EH (cell line): ENCODE results near the gene TMPRSS6.

Experiments used
- DNase-seq: peaks from one replicate; pipeline ENCODE4 v3.0.0-alpha.2; 2015; ENCODE audit warnings: low read depth

TMPRSS6 gene

GRCh38 chr22:37065961-37066360 is 43.6 kb downstream of the TMPRSS6 start:
- DNase-seq, result no peak

DNA sequence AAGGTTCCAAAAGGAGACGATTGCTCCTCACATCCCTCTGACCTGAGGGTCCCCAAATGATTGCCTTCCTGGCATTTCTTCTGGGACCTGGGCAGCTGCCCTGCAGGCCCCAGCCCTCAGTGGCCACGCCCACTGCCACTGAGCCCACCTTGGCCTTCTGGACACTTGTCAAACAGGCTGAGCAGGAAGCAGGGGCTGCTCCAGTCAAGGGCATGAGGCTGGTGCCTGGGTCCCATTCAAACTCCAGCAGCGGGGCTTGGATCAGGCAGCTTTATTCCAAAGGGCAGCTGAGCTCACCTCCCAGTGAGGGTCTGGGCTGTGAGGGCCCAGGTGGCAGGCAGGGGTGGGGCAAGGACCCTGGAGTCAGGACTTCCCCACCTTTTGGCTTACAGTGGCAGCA is 44.3 kb downstream of the TMPRSS6 start:
- DNase-seq, result no peak

- no peak for DNase-seq
Measured at GRCh38 chr22:37064553-37064952, 45.0 kb downstream of the TMPRSS6 start.

DNA sequence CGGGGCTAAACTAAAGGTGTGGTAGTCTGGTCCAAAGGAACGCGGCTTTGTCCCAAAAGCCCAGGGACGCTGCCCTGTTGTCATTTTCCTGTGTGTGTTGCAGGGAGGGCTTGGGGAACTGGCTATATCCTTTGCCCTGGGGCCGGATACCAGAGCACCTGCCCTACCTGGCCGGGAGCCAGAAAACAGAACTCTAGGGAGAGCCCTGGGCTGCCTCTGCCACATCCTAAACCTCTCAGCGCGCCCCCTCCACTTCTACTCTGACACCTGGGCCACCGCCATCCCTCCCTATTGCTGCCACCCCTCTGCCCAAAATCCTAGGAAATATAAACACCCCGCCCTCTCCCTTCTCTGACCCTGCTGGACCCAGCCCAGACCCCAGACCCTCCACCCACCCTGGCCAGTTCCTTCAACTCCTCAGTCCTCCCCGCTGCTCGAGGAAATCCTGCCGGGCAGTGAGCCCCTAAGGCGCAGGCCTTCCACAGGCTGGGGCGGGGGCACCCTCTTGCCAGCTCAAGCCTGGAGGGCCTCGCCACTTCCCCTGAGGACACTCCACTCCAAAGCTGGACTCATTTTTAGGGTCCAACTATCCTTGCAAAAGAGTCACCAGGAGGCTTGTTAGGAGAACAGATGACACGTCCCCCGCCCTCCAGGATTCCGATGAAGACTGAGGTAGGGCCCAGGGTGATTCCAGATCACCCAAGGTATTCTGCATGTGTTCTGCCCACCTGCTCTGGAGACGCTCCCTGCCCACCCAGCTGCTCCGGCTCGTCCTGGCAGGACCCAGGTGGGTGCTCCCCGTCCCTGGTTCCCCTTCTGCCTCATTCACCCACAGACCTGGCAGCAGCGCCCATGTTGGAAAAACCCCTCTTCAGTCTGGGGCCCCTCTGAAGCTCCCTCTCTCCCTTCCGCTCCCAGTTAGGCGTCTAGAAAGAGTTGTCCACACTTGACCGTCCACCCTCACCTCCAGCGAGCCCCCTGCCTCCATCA is 45.8 kb downstream of the TMPRSS6 start:
- no peak for DNase-seq

DNA sequence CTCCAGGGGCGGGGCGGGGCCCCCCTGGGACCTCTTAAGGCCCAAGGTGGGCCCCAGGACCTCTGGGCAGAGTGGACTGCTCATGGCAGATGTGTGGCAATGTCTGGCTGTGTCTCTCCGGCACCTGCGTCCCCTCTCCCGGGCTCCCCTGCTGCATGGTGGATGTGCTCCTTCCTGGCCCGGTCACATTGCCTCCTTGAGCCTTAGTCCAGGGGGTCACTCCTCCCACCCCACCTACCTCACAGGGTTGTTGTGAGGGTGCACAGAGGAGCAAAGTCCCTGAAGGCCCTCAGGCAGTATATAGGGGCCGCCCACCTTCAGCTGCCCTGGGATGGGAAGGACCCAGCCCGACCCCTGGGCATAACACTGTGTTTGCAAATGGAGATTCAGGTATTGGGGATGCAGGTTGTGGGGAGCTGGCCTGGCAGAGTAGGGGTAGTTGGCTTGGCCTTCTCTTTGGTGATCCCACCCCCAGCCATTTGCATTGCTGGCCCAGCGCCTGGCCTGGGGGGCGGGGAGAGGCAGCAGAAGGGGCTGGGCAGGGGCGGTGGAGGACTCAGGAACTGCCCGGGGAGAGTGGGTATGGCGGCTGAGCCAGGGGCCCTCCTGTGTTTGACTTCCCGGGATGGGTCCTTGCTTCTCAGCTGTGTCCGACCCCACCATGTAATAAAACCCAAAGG is 46.7 kb downstream of the TMPRSS6 start:
- no peak for DNase-seq

DNA sequence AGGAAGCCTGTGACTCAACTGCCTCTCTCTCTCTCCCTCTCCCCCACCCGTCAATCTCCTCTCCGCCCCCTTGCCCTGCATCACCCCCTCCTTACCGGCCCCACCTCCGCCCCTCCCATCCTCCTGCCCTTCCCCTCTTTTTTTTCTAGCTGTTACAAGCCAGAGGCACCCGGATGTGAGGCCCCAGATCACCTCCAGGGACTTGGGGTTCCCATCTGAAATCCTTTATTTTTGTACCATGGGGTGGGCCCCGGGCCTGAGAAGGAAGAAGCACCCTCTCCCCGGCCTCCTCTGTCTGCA is 47.2 kb downstream of the TMPRSS6 start:
- DNase-seq, result no peak

DNA sequence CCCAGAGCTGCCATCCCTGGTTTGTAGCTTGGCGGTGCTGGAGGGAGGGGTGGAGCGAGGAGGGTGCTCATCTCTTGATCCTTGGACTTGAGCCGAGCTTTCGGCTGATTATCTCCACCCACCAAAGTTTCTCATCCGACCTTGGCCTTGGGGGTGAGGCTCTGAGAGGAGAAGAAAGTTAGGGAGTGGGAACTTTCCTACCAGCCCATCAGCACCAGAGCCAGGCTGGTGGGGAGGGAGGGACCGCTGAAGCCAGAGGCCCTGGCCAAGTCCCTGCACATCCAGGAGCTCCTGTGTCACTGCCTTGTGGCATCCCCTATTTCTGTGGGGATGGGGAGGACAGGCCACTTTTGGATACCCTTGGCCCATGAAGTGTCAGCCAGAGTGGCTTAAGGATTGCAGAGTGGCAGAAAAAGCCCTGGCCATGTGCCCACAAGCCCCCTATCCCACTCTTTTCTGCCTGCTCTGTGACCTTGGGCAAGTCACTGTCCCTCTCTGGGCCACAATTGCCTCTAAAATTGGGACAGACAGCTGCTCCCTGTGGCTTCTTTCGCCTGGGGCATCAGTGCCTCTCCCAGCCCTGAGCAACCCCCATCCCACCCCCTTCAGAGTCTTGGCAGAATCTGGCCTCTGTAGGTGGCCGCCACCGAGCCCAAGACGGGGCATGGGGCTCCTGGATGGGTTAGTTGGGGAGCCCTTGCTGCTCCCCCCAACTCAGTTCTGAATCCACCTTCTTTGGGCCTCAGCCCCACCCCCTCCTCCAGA is 47.7 kb downstream of the TMPRSS6 start:
- DNase-seq, result no peak

GRCh38 chr22:37060801-37061610 is 48.5 kb downstream of the TMPRSS6 start:
- no peak for DNase-seq

DNA sequence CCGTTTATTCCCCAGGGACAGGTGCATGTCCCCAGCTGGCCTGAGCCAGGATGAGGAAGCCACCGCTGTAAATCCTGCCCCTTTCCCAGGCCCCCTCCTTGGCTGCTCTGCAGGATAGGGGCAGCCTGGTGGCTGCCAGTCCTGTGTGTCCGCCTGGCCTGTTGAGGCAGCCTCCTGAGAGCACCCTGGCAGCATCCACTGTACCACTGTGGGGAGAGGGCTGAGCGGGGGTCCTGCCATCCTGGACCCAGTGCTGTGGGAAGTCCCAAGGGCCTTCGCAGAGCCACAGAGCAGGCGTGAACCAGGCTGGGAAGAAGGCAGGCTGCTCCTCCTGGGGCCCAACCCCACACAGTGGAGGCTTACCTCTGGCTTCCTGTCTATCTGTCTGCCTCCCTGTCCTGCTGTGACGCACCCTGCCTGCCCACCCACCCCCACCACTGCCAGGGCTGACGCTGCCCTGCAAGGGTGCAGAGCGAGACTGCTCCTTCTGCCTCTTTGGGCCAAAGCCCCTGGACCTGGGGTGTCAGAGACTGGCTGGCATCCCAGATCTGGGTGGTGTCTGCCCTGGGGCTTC is 49.5 kb downstream of the TMPRSS6 start:
- DNase-seq, result no peak

DNA sequence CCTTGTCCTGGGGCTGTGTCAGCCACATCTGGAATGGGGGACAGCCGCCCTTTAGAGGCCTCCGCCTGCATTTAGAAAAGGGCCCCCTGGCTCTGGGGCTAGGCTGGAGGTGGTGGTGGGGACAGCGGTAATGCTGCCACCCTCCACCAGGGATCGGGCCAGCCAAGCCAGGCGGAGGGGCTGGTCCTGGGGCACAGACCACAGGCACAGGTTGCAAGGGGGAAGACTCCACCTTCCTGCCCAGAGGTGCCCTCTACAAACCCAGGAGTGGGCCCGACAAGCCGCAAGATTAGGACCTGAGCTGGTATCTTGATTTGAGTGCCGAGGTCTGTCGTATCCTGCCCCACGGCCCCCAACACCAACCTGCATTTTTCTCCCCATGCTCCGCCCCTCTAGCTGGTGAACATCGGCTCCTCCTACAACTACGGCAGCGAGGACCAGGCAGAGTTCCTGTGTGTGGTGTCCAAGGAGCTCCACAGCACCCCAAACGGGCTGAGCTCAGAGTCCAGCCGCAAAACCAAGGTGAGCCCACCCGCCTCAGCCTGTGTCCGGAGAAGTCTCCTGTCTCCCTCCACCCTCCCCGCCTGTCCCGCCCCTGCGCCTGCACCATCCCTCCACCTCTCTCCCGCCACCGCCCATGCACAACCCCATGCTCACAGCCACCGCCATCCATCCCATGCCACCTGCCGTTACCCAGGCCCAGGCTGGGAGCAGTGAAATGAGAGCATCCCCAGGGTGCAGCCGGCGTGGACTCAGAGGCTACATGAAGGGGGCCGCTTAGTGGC is 50.4 kb downstream of the TMPRSS6 start:
- no peak for DNase-seq

DNA sequence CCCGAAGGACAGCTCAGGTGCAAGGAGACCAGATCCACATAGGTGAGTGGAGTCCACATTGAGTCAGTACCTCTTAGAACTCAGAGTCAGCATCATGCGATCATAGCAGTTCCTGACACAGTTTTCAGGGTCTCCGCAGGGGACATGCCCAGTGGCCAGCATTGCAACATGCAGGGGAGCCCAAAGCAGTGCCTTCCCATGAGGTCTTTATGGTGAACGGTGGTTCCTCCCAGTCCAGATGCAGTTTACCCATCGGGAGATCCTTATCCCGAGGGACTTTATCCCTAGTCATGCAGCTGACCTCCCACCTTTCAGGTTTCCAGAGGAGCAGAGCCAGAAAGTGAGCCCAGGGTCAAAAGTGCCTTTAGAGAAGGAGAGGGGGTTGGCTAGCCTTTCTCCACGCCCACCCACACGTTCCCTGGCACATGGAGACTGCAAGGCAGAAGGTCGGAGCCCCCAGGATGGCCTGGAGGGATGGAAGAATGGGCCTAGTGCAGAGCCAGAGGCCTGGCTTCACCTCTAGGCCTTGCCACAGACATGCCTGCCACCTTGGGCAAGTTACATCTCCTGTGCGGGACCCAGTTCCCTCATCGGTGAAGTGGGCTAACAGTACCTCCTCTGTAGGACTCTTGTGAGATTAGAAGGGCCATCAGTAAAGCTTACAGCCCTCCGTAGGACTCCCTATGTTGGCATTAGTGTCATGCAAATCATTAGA is 51.6 kb downstream of the TMPRSS6 start:
- DNase-seq, result no peak

DNA sequence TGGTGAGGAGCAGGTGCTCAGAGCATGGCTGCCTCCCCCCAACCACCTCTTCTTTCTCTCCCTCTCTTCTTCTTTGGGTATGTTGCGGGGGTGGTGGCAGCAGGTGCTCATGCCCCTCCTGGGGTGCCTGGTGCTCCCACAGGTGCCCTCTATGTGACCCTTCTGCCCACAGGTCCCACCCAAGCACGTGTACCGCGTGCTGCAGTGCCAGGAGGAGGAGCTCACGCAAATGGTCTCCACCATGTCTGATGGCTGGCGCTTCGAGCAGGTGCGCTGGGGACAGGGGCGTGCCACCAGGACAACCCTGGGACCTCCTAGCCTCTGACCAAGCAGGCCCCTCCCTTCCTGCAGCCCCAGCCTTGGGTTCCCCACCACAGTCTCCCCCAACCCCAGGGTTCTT is 52.3 kb downstream of the TMPRSS6 start:
- no peak for DNase-seq

- DNase-seq, result no peak
Measured at GRCh38 chr22:37056246-37056645, 53.3 kb downstream of the TMPRSS6 start.

- DNase-seq, result no peak
Measured at GRCh38 chr22:37054600-37055365, 54.7 kb downstream of the TMPRSS6 start.

GRCh38 chr22:37054056-37054395 is 55.5 kb downstream of the TMPRSS6 start:
- no peak for DNase-seq

DNA sequence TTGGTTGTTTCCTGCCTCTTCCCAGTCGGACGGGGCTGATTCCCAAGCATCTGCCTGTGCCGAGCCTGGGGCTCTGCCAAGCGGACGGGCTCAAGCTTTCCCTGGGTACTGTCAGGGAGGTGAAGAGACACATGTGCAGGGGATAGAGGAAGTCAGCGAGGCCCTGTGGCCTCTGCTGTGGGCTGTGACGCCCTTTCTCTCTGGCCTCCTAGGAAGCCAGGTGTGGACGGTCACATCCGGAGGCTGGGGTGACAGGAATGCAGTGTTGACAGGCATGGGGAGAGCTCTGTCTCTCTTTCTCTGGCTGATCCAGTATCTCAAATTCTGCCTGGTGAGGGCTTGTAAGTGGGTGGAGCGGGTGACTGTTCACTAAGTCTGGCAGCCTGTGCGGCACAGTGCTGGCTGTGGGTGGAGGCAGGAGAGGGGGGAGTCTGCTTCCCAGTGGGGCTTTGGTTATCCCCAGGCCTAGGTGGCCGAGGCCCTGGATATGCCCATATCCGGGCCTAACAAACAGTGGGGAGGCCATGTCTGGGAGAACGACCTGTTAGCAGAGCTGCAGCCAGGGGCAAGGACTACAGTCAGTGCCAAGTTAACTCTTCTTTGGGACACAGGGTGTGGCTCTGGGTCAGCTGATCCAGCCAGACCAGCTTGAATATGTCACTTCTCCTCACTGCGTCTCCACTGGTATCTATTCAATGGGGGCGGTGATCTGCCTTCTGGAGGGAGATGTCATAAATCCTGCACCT is 56.0 kb downstream of the TMPRSS6 start:
- no peak for DNase-seq

- DNase-seq, result no peak
Measured at GRCh38 chr22:37052386-37053309, 56.9 kb downstream of the TMPRSS6 start.
